Activated naive CD8-positive, alpha-beta T cell treated with anti-CD3 and anti-CD28 coated beads, Interleukin-2, amount 50 U/mL, for 16 hours (primary cell): ENCODE measurements around the gene TNNC2.

Experiments
- DNase-seq: peaks from one replicate; pipeline ENCODE4 v3.0.0-alpha.2; 2020; ENCODE audit warnings: low read depth, low spot score

The TNNC2 gene

GRCh38 chr20:45782890-45783289, 44.2 kb downstream of the TNNC2 start:
- no peak for DNase-seq

- no peak for DNase-seq
Observed at GRCh38 chr20:45781391-45781931, 45.7 kb downstream of the TNNC2 start.

- no peak for DNase-seq
Observed at GRCh38 chr20:45780159-45780558, 47.0 kb downstream of the TNNC2 start.

- no peak for DNase-seq
Observed at GRCh38 chr20:45779011-45779915, 47.8 kb downstream of the TNNC2 start.

GRCh38 chr20:45776931-45777330, 50.2 kb downstream of the TNNC2 start:
- no peak for DNase-seq

GRCh38 chr20:45775411-45775810, 51.7 kb downstream of the TNNC2 start:
- DNase-seq: no peak

- no peak for DNase-seq
Observed at GRCh38 chr20:45774945-45775344, 52.2 kb downstream of the TNNC2 start.
